Muscle layer of colon (tissue), 2 donors: ENCODE measurements around the gene ANAPC5.

ENCODE experiments used
- H3K27ac ChIP-seq: one replicate; pipeline ENCODE4 v1.7.0; 2013; ENCODE audit warnings: low read depth, mild to moderate bottlenecking, low read length, moderate library complexity
- H3K27me3 ChIP-seq, 2 donors: one replicate each; pipeline ENCODE4 v1.7.0; 2013; ENCODE audit warnings: low read length in 2 of 2, mild to moderate bottlenecking in 2 of 2; ENCODE audit not compliant: insufficient read depth in 2 of 2, control insufficient read depth in 1 of 2
- H3K36me3 ChIP-seq: one replicate; pipeline ENCODE4 v1.7.0; 2013; ENCODE audit warnings: mild to moderate bottlenecking, low read length; ENCODE audit not compliant: insufficient read depth
- H3K4me1 ChIP-seq: one replicate; pipeline ENCODE4 v1.7.0; 2013; ENCODE audit warnings: mild to moderate bottlenecking, low read length; ENCODE audit not compliant: insufficient read depth
- H3K4me3 ChIP-seq, 2 donors: one replicate each; pipeline ENCODE4 v1.7.0; 2013; ENCODE audit warnings: low read length in 2 of 2, low read depth in 1 of 2, mild to moderate bottlenecking in 1 of 2, moderate library complexity in 1 of 2
- H3K9ac ChIP-seq: one replicate; pipeline ENCODE4 v1.7.0; 2013; ENCODE audit warnings: low read length
- H3K9me3 ChIP-seq: one replicate; pipeline ENCODE4 v1.7.0; 2013; ENCODE audit warnings: mild to moderate bottlenecking, low read length
- donor health status: abdominal sarcoma.
- donor health status: Adenocarcinoma of cecum.

Gene ANAPC5

DNA sequence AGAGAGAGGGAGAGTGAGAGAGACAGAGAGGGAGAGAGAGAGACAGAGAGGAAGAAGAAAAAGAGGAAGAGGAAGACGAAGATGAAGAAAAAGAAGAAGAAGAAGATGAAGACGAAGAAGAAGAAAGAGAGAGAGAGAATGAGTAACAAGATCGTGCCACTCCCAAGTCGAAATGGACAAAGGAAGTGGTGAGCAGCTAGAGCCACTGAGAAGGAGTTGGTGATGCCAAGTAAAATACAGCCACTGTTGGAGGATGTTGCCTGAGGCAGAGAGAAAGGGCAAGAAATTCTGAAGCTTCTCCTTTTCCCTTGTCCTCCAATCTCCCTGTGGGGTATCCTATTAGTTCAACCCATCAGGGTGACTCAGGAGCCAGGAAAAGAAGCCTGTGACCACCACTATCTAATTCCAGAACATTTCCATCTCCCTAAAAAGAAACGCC, 12.5 kb upstream of the ANAPC5 start:
- Histone ChIP-seq H3K36me3 (no peaks in the 10 kb centered on the region), H3K9ac (no peak overlapping the region), H3K27ac (no peak overlapping the region), H3K4me1 (no peaks in the 10 kb centered on the region), H3K27me3 (no peaks in the 10 kb centered on the region), H3K4me3 (no peak overlapping the region), H3K9me3 (no peaks in the 10 kb centered on the region)

DNA sequence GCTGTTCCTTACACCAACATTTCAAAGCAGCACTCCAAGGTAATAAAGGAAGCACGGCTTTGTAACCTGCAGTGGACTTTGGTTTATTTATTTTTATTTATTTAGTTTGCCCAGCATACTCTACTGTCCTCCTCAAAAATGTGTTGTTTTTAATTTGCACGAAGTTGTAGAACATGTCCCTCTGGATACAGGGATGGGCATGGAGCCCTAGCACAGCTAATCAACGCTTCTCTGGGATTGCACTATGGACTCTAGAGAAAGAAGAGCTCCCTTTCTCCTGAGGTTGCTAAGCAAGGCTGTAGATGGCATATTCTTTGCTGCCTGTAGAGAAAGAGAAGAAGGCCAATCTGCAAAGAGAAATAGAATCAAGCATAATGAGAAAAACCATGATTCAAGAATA, 5.9 kb upstream of the ANAPC5 start:
- no peaks in the 10 kb centered on the region for H3K9me3 ChIP-seq
- H3K4me1 ChIP-seq, result no peaks in the 10 kb centered on the region
- H3K4me3 ChIP-seq, result no peak overlapping the region
- H3K27ac ChIP-seq, result no peak overlapping the region
- no peak overlapping the region for H3K9ac ChIP-seq
- no peaks in the 10 kb centered on the region for H3K36me3 ChIP-seq
- no peaks in the 10 kb centered on the region for H3K27me3 ChIP-seq

DNA sequence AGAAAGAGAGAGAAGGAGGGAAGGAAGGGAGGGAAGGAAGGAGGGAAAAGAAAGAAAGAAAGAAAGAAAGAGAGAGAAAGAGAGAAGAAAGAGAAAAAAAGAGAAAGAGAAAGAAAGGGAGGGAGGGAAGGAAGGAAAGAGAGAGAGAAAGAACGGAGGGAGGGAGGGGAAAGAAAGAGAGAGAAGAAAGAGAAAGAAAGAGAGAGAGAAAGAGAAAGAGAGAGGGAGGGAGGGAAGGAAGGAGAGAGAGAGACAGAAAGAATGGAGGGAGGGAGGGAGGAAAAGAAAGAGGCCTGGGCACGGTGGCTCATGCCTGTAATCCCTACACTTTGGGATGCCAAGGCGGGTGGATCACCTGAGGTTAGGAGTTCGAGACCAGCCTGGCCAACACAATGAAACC, 5.1 kb upstream of the ANAPC5 start:
- Histone ChIP-seq H3K4me3 (no peak overlapping the region), H3K4me1 (no peaks in the 10 kb centered on the region), H3K27ac (no peak overlapping the region), H3K36me3 (no peaks in the 10 kb centered on the region), H3K27me3 (no peaks in the 10 kb centered on the region), H3K9ac (no peak overlapping the region), H3K9me3 (no peaks in the 10 kb centered on the region)

DNA sequence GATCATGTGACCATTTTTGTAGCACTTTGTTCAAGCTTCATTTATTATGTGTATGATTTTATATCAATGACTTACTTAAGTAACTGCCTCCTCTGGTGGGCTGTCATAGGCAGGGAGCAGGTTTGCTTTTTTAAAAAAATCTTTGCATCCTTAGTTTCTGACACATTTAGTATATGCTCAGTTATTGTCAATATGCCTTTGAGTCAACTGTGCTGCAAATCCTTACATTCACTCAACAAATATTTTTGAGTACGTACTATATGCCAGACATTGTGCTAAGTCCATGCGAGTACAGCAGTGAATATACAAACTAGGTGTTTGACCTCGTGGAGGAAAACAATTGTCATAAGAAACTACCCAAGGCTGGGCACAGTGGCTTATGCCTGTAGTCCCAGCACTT, 4.4 kb upstream of the ANAPC5 start:
- no peaks in the 10 kb centered on the region for H3K4me1 ChIP-seq
- no peak overlapping the region for H3K9ac ChIP-seq

DNA sequence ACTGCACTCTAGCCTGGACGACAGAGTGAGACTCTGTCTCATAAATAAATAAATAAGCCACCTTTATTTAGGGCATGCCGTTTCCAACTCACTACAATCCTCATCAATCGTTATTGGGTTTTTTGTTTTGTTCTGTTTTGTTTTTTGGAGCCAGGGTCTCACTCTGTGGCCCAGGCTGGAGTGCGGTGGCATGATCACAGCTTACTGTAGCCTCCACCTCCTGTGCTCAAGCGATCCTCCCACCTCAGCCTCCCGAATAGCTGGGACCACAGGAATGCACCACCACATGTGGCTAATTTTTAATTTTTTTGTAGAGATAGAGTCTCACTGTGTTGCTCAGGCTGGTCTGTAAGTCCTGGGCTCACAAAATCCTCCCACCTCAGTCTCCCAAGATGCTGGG, 3.6 kb upstream of the ANAPC5 start:
- H3K36me3 ChIP-seq, result no peaks in the 10 kb centered on the region
- H3K9me3 ChIP-seq, result no peaks in the 10 kb centered on the region
- no peak overlapping the region for H3K9ac ChIP-seq
- H3K4me1 ChIP-seq, result peaks cover 3% of the 10 kb centered on the region
- H3K27me3 ChIP-seq, result no peaks in the 10 kb centered on the region
- no peak overlapping the region for H3K27ac ChIP-seq
- no peak overlapping the region for H3K4me3 ChIP-seq

More for the DNA sequence above, 4.4 kb upstream of the ANAPC5 start:
- Histone ChIP-seq H3K27me3 (no peaks in the 10 kb centered on the region), H3K9me3 (no peaks in the 10 kb centered on the region), H3K36me3 (no peaks in the 10 kb centered on the region), H3K4me3 (no peak overlapping the region), H3K27ac (no peak overlapping the region)

DNA sequence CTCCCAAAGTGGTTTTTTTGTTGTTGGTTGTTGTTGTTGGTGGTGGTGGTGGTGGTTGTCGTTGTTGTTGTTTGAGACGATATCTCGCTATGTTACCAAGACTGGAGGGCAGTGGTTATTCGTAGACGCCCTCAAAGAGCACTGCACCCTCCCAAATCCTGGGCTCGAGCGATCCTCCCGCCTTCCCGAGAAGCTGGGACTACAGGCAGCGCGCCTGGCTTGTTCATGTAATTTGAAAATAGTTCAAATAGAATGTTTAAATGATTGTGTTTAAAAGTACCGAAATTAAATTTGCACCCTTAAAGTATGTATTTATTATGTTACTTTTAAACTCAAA, 439 bp upstream of the ANAPC5 start:
- Histone ChIP-seq H3K27me3 (no peaks in the 10 kb centered on the region), H3K9ac (no peak overlapping the region), H3K27ac (peak overlapping the region; percentile 76), H3K36me3 (no peaks in the 10 kb centered on the region), H3K4me1 (peaks cover 8% of the 10 kb centered on the region), H3K9me3 (no peaks in the 10 kb centered on the region), H3K4me3 (peak overlapping the region; percentile 53 to 95)

DNA sequence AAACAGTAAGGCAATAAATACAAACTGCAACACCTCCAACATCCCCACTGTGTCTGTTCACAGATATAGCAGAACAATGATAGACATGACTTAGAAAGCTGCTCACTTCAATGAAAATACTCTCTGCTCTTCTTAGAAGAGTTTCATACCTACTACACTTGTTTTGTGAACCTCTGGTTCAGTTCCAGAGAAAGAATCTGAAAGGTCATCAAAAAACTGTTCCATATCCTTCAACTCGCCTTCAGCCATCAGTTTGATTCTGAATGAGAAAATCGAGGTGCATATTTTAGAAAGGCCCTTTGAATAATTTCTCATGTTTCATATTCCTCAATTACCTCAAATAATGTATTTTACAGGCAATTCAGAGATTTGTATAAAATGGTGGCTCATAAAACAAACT, 5.5 kb downstream of the ANAPC5 start:
- H3K9ac ChIP-seq, result no peak overlapping the region
- H3K27ac ChIP-seq, result no peak overlapping the region
- H3K4me1 ChIP-seq, result peaks cover 8% of the 10 kb centered on the region
- no peaks in the 10 kb centered on the region for H3K9me3 ChIP-seq
- peaks cover 35% of the 10 kb centered on the region for H3K36me3 ChIP-seq
- no peak overlapping the region for H3K4me3 ChIP-seq
- no peaks in the 10 kb centered on the region for H3K27me3 ChIP-seq

DNA sequence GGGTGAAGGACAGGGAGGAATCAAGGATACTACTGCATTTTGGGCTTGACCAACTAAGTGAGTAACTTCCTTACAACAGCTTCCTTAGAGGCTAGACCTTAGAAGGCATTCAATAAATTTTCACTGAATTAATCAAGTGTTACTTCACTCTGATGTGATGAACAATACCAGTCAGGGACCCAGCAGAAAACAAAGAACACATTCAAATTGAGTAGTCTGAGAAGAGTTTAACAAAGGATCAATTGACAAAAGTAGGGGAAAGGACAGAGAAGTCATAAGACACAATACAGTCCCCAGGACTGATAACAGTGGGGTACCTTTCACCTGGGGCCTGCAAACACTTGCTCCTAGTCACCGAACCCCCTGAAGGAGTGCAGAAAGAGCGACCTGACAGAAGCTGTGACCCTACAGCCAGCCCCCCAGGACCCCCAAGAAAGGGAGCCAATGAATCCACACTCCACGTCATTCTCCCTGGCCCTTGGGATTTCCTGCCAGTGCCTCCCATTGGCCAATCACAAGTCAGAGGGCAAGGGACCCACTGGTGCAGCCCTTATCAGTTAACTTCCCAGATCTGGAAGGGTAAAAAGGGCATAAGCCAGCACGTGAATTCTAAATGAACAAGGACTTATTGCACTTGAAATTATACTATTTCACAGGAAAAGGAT, 6.9 kb downstream of the ANAPC5 start:
- Histone ChIP-seq H3K9me3 (no peaks in the 10 kb centered on the region), H3K4me1 (no peaks in the 10 kb centered on the region), H3K27ac (no peak overlapping the region), H3K27me3 (no peaks in the 10 kb centered on the region), H3K9ac (no peak overlapping the region), H3K36me3 (peaks cover 44% of the 10 kb centered on the region), H3K4me3 (no peak overlapping the region)

DNA sequence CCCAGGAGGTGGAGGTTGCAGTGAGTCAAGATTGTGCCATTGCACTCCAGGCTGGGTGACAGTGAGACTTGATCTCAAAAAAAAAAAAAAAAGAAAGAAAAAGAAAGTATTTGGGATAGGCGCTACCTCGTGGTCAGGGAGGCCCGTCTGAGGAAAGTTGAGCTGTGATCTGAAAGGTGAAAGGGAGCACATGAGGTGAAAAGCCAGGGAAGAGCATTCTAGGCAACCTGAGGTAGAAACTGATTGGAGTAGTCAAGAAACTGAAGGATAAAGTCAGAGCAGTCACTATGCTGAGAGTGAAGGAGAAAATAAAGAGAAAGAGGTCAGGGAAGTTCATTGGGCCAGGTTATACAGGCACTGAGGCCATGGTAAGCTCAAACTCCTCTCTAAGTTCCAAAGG, 7.7 kb downstream of the ANAPC5 start:
- no peaks in the 10 kb centered on the region for H3K27me3 ChIP-seq
- H3K27ac ChIP-seq, result no peak overlapping the region
- H3K9me3 ChIP-seq, result no peaks in the 10 kb centered on the region
- no peak overlapping the region for H3K9ac ChIP-seq
- H3K4me1 ChIP-seq, result no peaks in the 10 kb centered on the region
- H3K36me3 ChIP-seq, result peaks cover 47% of the 10 kb centered on the region
- no peak overlapping the region for H3K4me3 ChIP-seq

DNA sequence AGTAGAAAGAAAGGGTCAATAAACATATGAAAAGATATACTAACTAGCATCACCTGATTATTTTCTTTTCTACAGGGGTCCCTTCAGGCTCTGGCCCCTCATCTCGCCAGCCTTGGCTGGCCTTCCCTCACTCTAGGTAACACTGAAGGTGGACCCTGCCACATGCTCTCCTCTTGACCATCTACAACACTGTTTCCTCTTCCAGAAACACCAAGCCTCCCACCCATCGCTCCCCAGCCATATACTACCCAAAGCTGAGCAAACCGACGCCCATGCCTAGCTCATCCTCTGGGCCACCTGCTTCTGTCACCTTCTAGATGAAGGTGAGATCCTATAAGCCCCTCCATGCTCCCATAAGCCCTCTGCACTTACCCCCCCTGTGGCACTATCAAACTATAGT, 14.8 kb downstream of the ANAPC5 start:
- H3K27ac ChIP-seq, result no peak overlapping the region
- H3K9me3 ChIP-seq, result no peaks in the 10 kb centered on the region
- H3K36me3 ChIP-seq, result peaks cover 47% of the 10 kb centered on the region
- no peaks in the 10 kb centered on the region for H3K4me1 ChIP-seq
- no peak overlapping the region for H3K4me3 ChIP-seq
- no peak overlapping the region for H3K9ac ChIP-seq
- no peaks in the 10 kb centered on the region for H3K27me3 ChIP-seq

DNA sequence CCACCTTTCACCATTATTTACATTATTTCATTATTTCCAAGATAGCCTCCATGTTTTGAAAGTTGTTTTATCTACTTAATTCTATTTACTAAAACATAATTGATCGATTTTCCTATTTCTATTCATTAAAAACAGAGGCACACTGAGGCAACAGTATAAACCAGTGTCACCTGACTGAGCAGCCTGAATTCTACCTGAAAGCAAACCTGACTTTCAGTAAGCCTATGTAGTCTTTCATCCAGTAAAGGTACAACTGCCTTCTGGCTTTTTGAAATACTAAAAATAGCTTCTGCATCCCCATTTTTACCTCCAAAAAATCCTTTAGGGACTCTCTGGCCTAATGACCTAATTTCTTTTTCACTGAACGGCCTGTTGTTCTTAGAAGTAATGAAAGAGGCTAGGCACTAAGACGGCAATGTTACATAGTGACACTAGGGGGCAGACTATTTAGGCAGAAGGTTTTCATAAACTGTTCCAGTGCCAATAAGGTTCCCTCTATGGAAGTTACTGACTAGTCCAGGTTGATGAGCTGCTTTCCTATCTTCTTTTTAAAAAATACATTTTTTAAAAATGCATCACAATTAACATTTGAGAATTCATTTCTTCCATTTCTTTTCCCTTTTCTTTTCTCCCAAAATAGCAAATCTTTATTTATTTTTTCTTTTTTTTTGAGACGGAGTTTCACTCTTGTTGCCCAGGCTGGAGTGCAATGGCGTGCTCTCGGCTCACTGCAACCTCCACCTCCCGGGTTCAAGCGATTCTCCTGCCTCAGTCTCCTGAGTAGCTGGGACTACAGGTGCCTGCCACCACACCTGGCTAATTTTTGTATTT, 17.5 kb downstream of the ANAPC5 start:
- no peaks in the 10 kb centered on the region for H3K9me3 ChIP-seq
- no peak overlapping the region for H3K9ac ChIP-seq
- peaks cover 58% of the 10 kb centered on the region for H3K36me3 ChIP-seq
- H3K27me3 ChIP-seq, result no peaks in the 10 kb centered on the region
- H3K4me1 ChIP-seq, result no peaks in the 10 kb centered on the region
- no peak overlapping the region for H3K27ac ChIP-seq
- H3K4me3 ChIP-seq, result no peak overlapping the region

DNA sequence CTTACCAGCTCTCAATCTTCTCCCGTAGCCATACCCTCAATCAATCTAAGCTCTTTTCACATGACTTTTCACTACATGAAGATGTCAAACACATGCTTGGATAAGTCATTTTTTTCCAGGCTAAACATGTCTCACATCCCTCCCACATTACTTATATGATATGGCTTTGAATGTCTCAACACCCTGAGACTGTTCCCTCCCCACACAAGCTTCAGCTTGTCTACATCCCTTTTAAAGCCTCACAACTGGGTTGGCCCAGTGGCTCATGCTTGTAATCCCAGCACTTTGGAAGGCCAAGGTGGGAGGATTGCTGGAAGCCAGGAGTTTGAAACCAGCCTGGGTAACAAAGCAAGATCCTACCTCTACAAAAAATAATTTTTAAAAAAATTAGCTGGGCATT, 18.5 kb downstream of the ANAPC5 start:
- Histone ChIP-seq H3K4me1 (no peaks in the 10 kb centered on the region), H3K27me3 (no peaks in the 10 kb centered on the region), H3K4me3 (no peak overlapping the region), H3K9me3 (no peaks in the 10 kb centered on the region), H3K36me3 (peaks cover 61% of the 10 kb centered on the region), H3K9ac (no peak overlapping the region), H3K27ac (no peak overlapping the region)
